ENCODE data around the gene NUDT6.
"Not testable (repeated sequence)": the region's sequence is repeated elsewhere in the genome, so short reads cannot be mapped to it uniquely, and the experiment has no call there.

The NUDT6 gene

GRCh38 chr4:122875949-122876348 is 46.4 kb downstream of the NUDT6 start:
- no peak for DNase-seq

GRCh38 chr4:122873821-122874593 is 48.4 kb downstream of the NUDT6 start:
- no peak for DNase-seq

- DNase-seq, result no peak
Observed at GRCh38 chr4:122873146-122873545, 49.3 kb downstream of the NUDT6 start.

- DNase-seq, result not testable (repeated sequence)
Observed at GRCh38 chr4:122868235-122868634, 54.2 kb downstream of the NUDT6 start.

- DNase-seq, result no peak
Observed at GRCh38 chr4:122865425-122865824, 57.0 kb downstream of the NUDT6 start.

- DNase-seq, result no peak
Observed at GRCh38 chr4:122863639-122864038, 58.8 kb downstream of the NUDT6 start.

GRCh38 chr4:122861172-122861943 is 61.0 kb downstream of the NUDT6 start:
- DNase-seq, result no peak

GRCh38 chr4:122858705-122859104 is 63.7 kb downstream of the NUDT6 start:
- DNase-seq, result no peak

GRCh38 chr4:122857160-122857559 is 65.2 kb downstream of the NUDT6 start:
- no peak for DNase-seq

- DNase-seq, result no peak
Observed at GRCh38 chr4:122855353-122855890, 67.0 kb downstream of the NUDT6 start.

- no peak for DNase-seq
Observed at GRCh38 chr4:122854447-122855352, 67.7 kb downstream of the NUDT6 start.

GRCh38 chr4:122851568-122851967 is 70.8 kb downstream of the NUDT6 start:
- DNase-seq, result no peak

- not testable (repeated sequence) for DNase-seq
Observed at GRCh38 chr4:122849789-122850188, 72.6 kb downstream of the NUDT6 start.

- no peak for DNase-seq
Observed at GRCh38 chr4:122847931-122848330, 74.5 kb downstream of the NUDT6 start.

GRCh38 chr4:122845760-122846159 is 76.6 kb downstream of the NUDT6 start:
- no peak for DNase-seq

GRCh38 chr4:122845066-122845465 is 77.3 kb downstream of the NUDT6 start:
- DNase-seq, result no peak

- not testable (repeated sequence) for DNase-seq
Observed at GRCh38 chr4:122844391-122844790, 78.0 kb downstream of the NUDT6 start.

GRCh38 chr4:122842984-122843531 is 79.3 kb downstream of the NUDT6 start:
- no peak for DNase-seq
